ENCODE data around the gene MYB. TPM values are rescaled to one million over a fixed set of nuclear protein-coding genes. Genes with fewer than 3 reads are reported as not detected.
"Not testable (repeated sequence)": the region's sequence is repeated elsewhere in the genome, so short reads cannot be mapped to it uniquely, and the experiment has no call there.

The MYB gene
- total and polyA plus RNA-seq, 5 donors: 0.12 to 0.14 TPM; not detected in 3

DNA sequence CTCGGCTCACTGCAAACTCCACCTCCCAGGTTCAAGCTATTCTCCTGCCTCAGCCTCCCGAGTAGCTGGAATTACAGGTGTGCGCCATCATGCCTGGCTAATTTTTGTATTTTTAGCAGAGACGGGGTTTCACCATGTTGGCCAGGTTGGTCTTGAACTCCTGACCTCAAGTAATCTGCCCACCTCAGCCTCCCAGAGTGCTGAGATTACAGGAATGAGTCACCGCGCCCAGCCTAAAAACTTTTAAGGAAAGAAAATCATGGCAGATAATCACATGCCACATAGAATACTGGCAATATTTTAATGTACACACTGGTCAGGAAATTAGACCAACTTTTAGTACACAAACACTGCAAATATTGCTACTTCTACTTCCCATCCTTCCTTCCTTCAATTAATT is 16.7 kb upstream of the MYB start:
- H3K4me3 ChIP-seq (ENCODE audit: low read length); H3K4me1 ChIP-seq (ENCODE audit: control insufficient read depth, insufficient read depth, low read length); intact Hi-C loops (cut with DNase I); H3K9me3 ChIP-seq (ENCODE audit: control insufficient read depth, low read length); DNase-seq; ATAC-seq; H3K27ac ChIP-seq (ENCODE audit: low read length); H3K27me3 ChIP-seq (ENCODE audit: control insufficient read depth, insufficient read depth): not testable (repeated sequence)
- 93% methylated on average over 6 of the region's 6 CpGs for WGBS

DNA sequence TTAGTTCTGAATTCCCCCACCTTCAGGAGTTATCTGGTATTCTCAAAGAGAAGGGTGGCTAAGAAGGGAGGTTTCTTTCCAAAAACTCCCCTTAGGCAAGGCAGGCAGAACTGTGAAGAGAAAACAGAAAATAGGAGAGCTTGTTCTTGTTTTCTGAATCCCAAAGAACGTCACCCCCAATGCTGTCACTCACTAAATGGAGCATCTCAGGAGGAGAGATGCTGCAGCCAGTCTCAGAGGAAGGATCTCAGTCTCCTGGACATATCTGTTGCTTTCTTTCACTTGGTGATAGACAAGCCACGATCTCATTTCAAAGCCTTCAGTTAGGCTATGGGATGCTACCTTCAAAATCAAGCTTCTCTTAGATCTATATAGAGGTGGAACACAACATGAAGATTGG is 16.1 kb upstream of the MYB start:
- intact Hi-C loops (cut with DNase I): no loop called here
- Histone ChIP-seq H3K4me3 (ENCODE audit: low read length) (no peak overlapping the region), H3K9me3 (ENCODE audit: control insufficient read depth, low read length) (no peaks in the 10 kb centered on the region), H3K27ac (ENCODE audit: low read length) (no peak overlapping the region), H3K4me1 (ENCODE audit: control insufficient read depth, insufficient read depth, low read length) (no peaks in the 10 kb centered on the region), H3K27me3 (ENCODE audit: control insufficient read depth, insufficient read depth) (peaks cover 2% of the 10 kb centered on the region)
- no peak for ATAC-seq
- DNase-seq: no peak
- WGBS: 70% methylated on average over 2 of the region's 2 CpGs

DNA sequence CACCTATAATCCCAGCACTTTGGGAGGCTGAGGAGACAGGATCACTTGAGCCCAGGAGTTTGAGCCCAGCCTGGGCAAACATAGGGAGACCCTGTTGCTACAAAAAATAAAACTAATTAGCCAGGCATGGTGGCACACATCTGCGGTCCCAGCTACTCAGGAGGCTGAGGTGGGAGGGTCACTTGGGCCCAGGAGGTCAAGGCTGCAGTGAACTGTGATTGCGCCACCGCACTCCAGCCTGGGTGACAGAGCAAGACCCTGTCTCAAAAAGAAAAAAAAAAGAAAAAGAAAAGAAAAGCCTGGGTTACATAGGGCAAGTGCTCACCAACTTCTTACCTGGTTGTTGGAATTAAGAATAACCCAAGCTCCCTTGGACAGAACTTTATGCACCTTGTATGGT is 14.6 kb upstream of the MYB start:
- intact Hi-C loops (cut with DNase I): no loop called here
- Histone ChIP-seq H3K4me1 (ENCODE audit: control insufficient read depth, insufficient read depth, low read length) (no peaks in the 10 kb centered on the region), H3K27ac (ENCODE audit: low read length) (no peak overlapping the region), H3K4me3 (ENCODE audit: low read length) (no peak overlapping the region), H3K27me3 (ENCODE audit: control insufficient read depth, insufficient read depth) (no peaks in the 10 kb centered on the region), H3K9me3 (ENCODE audit: control insufficient read depth, low read length) (no peaks in the 10 kb centered on the region)
- ATAC-seq: no peak
- DNase-seq: no peak
- 90% methylated on average over 3 of the region's 3 CpGs for WGBS

DNA sequence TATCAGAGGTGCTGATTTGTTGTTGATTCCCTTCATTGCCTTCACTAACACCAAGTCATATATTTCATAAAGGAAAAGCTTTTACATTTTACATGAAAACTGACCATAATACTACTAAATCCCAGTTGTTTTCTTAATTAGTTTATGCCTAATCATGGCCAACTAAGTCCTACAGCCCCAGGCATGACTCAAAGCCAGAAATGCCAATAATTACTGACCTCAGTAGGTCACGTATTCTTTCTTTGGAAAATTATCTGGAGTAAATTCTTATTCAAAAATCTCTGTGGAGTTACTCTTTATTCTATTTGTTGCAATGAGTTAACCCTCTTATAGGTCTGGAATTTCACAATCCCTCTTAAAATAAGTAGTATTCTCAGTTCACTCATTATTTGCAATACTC is 13.5 kb upstream of the MYB start:
- no peak for ATAC-seq
- 59% methylated on average over 1 of the region's 1 CpG for WGBS
- intact Hi-C loops (cut with DNase I): no loop called here

DNA sequence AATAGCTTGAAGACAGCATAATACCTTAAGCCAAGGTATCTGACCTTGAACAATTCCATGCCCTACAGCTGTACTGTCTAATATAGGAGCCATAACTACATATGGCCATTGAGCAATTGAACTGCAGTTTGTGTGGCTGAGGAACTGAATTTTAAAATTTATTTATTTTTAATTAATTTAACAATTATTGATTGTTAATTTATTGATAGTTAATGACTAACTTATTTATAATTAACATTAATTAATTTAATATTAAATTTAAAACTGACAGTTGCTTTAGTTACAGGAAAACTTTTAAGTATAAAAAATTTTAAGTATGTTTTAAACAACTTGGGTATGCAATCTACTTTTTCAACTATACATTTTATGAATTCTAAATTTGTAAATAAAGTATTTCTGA is 12.3 kb upstream of the MYB start:
- intact Hi-C loops (cut with DNase I): no loop called here
- no peak for ATAC-seq
- DNase-seq: no peak

More for the DNA sequence above, 13.5 kb upstream of the MYB start:
- no peak overlapping the region for H3K27ac ChIP-seq (ENCODE audit: low read length)
- no peaks in the 10 kb centered on the region for H3K4me1 ChIP-seq (ENCODE audit: control insufficient read depth, insufficient read depth, low read length)
- no peaks in the 10 kb centered on the region for H3K9me3 ChIP-seq (ENCODE audit: control insufficient read depth, low read length)
- no peak overlapping the region for H3K4me3 ChIP-seq (ENCODE audit: low read length)
- H3K27me3 ChIP-seq (ENCODE audit: control insufficient read depth, insufficient read depth): no peaks in the 10 kb centered on the region
- DNase-seq: no peak

DNA sequence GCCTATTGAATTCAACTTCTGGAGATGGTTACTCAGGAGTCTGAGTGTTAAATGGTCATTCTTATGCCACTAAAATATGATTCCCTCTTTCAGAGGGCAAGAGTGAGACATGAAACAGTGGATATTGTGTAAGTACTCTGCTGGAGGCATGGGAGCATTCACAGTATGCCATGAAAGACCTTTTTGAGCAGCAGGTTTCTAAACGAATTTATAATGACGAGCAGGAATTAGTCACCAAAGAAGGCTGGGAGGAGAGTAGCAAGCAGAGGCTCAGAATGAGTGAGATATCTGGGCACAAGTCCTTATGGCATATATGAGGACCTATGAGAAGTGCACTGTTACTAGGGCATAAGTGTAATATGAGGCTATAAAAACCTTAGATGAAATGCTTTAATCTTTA is 10.9 kb upstream of the MYB start:
- Histone ChIP-seq H3K27me3 (ENCODE audit: control insufficient read depth, insufficient read depth) (no peaks in the 10 kb centered on the region), H3K27ac (ENCODE audit: low read length) (no peak overlapping the region), H3K4me3 (ENCODE audit: low read length) (no peak overlapping the region), H3K4me1 (ENCODE audit: control insufficient read depth, insufficient read depth, low read length) (no peaks in the 10 kb centered on the region), H3K9me3 (ENCODE audit: control insufficient read depth, low read length) (no peaks in the 10 kb centered on the region)
- ATAC-seq (no peak), DNase-seq (no peak)
- intact Hi-C loops (cut with DNase I): no loop called here
- WGBS: 66% methylated on average over 2 of the region's 2 CpGs

More for the DNA sequence above, 12.3 kb upstream of the MYB start:
- Histone ChIP-seq H3K4me3 (ENCODE audit: low read length) (no peak overlapping the region), H3K27me3 (ENCODE audit: control insufficient read depth, insufficient read depth) (no peaks in the 10 kb centered on the region), H3K9me3 (ENCODE audit: control insufficient read depth, low read length) (no peaks in the 10 kb centered on the region), H3K27ac (ENCODE audit: low read length) (no peak overlapping the region), H3K4me1 (ENCODE audit: control insufficient read depth, insufficient read depth, low read length) (no peaks in the 10 kb centered on the region)

DNA sequence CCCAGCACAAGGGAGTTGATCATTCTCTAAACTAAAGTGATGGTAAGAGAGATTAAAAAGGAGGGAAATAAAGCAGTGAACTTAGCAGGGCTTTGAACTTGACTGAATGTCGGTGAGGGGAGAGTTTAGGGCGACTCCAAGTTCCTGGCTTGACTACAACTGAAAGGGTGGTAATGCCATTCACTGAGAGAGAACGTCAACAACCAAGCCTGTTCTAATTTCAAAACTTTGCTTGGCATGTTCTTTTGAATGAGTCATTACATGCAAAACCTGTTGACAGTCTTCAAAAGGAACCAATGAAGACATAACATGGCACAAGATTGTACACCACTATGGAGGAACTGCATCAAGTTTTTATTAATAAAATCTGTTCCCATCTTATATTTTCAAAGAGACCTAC is 10.3 kb upstream of the MYB start:
- intact Hi-C loops (cut with DNase I): no loop called here
- Histone ChIP-seq H3K27me3 (ENCODE audit: control insufficient read depth, insufficient read depth) (no peaks in the 10 kb centered on the region), H3K4me1 (ENCODE audit: control insufficient read depth, insufficient read depth, low read length) (no peaks in the 10 kb centered on the region), H3K27ac (ENCODE audit: low read length) (no peak overlapping the region), H3K9me3 (ENCODE audit: control insufficient read depth, low read length) (no peaks in the 10 kb centered on the region), H3K4me3 (ENCODE audit: low read length) (no peak overlapping the region)
- WGBS: 73% methylated on average over 3 of the region's 3 CpGs
- DNase-seq (no peak), ATAC-seq (no peak)

DNA sequence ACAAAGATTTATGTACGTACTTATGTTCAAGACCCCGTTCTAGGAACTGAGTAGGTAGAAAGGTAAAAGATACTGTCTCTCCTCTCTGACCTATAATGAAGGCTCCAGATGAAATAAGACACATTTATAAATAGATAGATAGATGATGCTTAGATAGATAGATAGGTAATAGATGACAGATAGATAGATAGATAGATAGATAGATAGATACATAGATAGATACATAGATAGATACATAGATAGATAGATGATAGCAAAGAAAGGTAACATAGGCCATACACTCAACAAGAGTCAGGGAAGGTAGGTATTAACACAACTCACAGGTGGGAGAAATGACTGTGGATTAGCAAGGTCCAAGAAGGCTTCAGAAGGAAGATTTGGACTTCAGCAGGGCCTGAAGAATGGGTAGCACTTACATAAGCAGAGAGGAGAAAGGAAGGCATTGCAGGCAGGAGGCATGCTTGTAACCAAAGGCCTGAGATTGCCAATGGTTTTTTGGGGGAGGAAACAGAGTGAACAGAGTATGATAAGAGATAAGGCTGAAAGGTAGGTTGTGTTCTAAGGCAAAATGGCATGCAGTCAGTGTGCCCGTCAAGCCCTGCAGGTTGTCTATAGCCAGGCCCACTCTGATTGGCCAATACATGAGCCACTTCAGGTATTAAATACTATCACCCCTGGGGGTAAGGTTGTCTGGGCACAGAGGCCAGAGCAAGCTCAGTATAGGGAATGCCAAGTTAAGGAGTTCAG is 7.7 kb upstream of the MYB start:
- Histone ChIP-seq H3K27me3 (ENCODE audit: control insufficient read depth, insufficient read depth) (no peaks in the 10 kb centered on the region), H3K9me3 (ENCODE audit: control insufficient read depth, low read length) (no peaks in the 10 kb centered on the region), H3K27ac (ENCODE audit: low read length) (no peak overlapping the region), H3K4me1 (ENCODE audit: control insufficient read depth, insufficient read depth, low read length) (no peaks in the 10 kb centered on the region), H3K4me3 (ENCODE audit: low read length) (no peak overlapping the region)
- WGBS: 89% methylated on average over 3 of the region's 3 CpGs
- no peak for ATAC-seq
- intact Hi-C loops (cut with DNase I): no loop called here
- DNase-seq: no peak

DNA sequence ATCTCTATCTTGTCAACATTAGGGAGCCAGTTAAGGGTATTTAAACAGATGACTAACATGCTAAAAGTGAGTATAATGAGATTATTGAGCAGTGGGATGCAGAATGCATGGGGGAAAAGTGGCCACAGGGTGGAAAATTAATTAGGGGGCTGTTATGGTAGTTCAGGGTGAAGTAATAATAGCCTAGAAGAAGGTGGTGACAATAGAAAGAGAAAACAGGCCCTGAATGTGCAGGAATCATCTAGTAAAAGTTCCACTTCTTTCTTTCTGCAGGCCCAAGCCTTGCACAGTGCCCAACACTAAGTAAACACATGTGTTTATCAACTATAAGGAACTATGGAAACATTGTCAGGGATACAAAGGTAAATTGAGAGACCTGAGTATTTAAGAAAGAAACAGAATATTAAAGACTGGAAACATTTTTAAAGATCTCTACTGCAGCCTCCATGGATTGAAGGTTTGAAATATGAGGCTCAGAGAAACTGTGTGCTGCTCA is 7.1 kb upstream of the MYB start:
- intact Hi-C loops (cut with DNase I): no loop called here
- H3K27ac ChIP-seq (ENCODE audit: low read length): no peak overlapping the region
- no peak for ATAC-seq

DNA sequence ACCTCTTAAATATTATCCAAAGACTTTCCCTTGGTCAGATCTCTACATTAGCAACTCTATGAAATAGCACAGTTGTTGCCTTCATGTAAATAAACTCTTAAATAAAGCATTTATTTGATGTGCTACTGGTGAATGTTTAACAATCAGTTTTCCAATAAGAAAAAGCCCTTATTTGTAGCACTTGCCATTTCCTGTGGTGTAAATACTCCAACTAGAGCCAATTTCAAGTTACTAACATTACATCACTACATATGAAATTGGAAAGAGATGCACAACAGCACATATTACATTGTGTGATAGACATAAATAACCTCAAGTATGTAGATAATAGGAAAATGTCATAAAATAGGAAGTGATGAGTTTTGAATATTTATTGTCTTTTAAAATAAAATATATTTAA is 5.0 kb upstream of the MYB start:
- intact Hi-C loops (cut with DNase I): no loop called here
- Histone ChIP-seq H3K27me3 (ENCODE audit: control insufficient read depth, insufficient read depth) (no peaks in the 10 kb centered on the region), H3K9me3 (ENCODE audit: control insufficient read depth, low read length) (no peaks in the 10 kb centered on the region), H3K4me3 (ENCODE audit: low read length) (no peak overlapping the region), H3K4me1 (ENCODE audit: control insufficient read depth, insufficient read depth, low read length) (no peaks in the 10 kb centered on the region), H3K27ac (ENCODE audit: low read length) (no peak overlapping the region)
- ATAC-seq: no peak
- no peak for DNase-seq

More for the DNA sequence above, 7.1 kb upstream of the MYB start:
- no peaks in the 10 kb centered on the region for H3K9me3 ChIP-seq (ENCODE audit: control insufficient read depth, low read length)
- H3K4me1 ChIP-seq (ENCODE audit: control insufficient read depth, insufficient read depth, low read length): no peaks in the 10 kb centered on the region
- no peak for DNase-seq
- no peak overlapping the region for H3K4me3 ChIP-seq (ENCODE audit: low read length)
- no peaks in the 10 kb centered on the region for H3K27me3 ChIP-seq (ENCODE audit: control insufficient read depth, insufficient read depth)

DNA sequence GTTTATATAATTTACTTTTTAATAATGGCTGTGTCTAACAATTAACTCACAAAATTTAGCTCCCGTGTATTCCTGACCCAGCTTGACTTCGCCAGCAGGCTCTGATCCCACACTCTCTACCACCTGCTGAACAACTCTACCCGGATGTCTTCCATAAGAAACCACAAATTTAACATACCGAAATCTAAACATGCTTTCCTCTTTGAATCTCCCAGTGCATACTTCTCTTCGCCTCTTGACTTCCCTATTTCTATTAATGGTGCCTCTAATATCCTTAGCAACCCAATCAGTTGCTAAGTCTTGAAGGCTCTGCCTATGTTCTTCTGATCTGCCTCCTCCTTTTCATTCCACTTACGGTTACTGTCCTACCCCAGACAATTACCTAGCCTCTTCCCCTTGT is 4.6 kb upstream of the MYB start:
- DNase-seq (no peak), ATAC-seq (no peak)
- intact Hi-C loops (cut with DNase I): no loop called here
- 81% methylated on average over 6 of the region's 6 CpGs for WGBS
- Histone ChIP-seq H3K9me3 (ENCODE audit: control insufficient read depth, low read length) (no peaks in the 10 kb centered on the region), H3K27me3 (ENCODE audit: control insufficient read depth, insufficient read depth) (no peaks in the 10 kb centered on the region), H3K4me3 (ENCODE audit: low read length) (no peak overlapping the region), H3K4me1 (ENCODE audit: control insufficient read depth, insufficient read depth, low read length) (no peaks in the 10 kb centered on the region), H3K27ac (ENCODE audit: low read length) (no peak overlapping the region)

DNA sequence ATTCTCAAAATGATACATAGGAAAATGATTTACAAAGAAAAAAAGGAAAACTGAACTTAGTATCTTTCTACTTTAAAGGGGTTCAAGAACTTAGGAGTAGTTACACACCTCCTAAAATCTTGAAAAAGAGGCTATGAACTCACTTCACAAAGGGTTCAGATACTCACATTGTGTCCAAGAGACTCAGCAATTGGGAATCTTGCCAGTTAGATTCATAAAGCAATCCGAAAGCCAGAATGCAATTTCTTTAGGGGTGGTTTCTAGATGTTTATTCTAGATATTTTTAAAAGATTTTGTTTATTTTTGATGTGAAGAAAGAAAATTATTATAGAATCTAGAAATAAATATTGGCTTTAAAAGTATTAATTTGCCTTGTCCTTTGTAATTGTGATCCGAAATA is 1.7 kb upstream of the MYB start:
- no peak for ATAC-seq
- H3K9me3 ChIP-seq (ENCODE audit: control insufficient read depth, low read length): no peaks in the 10 kb centered on the region
- no peak overlapping the region for H3K27ac ChIP-seq (ENCODE audit: low read length)
- H3K4me3 ChIP-seq (ENCODE audit: low read length): no peak overlapping the region
- 73% methylated on average over 2 of the region's 2 CpGs for WGBS
- H3K4me1 ChIP-seq (ENCODE audit: control insufficient read depth, insufficient read depth, low read length): peaks cover 5% of the 10 kb centered on the region
- intact Hi-C loops (cut with DNase I): no loop called here
- no peaks in the 10 kb centered on the region for H3K27me3 ChIP-seq (ENCODE audit: control insufficient read depth, insufficient read depth)
- DNase-seq: no peak
